H1 (cell line): ENCODE results near the gene C9orf50. TPM values are rescaled to one million over a fixed set of nuclear protein-coding genes. Genes with fewer than 3 reads are reported as not detected.

Source experiments
- CTCF ChIA-PET: fragments of 300-600 bp; sonication (Branson Sonifier 250); formaldehyde crosslinking; loops from one replicate; lab custom pipeline; 2021; ENCODE audit not compliant: partially characterized antibody; lab: Charles Lee
- POLR2A ChIA-PET: fragments of 300-600 bp; sonication (Branson Sonifier 250); formaldehyde crosslinking; loops from one replicate; lab custom pipeline; 2021; ENCODE audit warnings: inconsistent platforms; ENCODE audit not compliant: partially characterized antibody; lab: Charles Lee
- DNase-seq, 2 experiments: peaks; one replicate each; pipeline versions ENCODE4 v3.0.0 to v3.0.0-alpha.2; 2010 to 2022; ENCODE audit warnings: low spot score in 2 of 2, low read depth in 1 of 2, mixed read lengths in 1 of 2
- FAIRE-seq: peaks from 2 replicates; lab custom pipeline; 2011; peaks lifted over from hg19 to GRCh38; lab: Jason Lieb, UNC
- H2AFZ ChIP-seq: 2 replicates; pipeline ENCODE4 v1.8.1; 2012; ENCODE audit warnings: low read length, inconsistent platforms
- H2AK5ac ChIP-seq: 2 replicates; pipeline ENCODE4 v1.6.1; 2013; ENCODE audit warnings: low read depth, low read length
- H2BK120ac ChIP-seq: replicated peaks from 2 replicates; pipeline ENCODE3; 2013; ENCODE audit warnings: low read depth, low read length, inconsistent platforms
- H2BK12ac ChIP-seq: 2 replicates; pipeline ENCODE4 v1.6.1; 2013; ENCODE audit warnings: low read depth, low read length
- H2BK15ac ChIP-seq: 2 replicates; pipeline ENCODE4 v1.6.1; 2013; ENCODE audit warnings: low read length
- H2BK20ac ChIP-seq: 2 replicates; pipeline ENCODE4 v1.6.1; 2013; ENCODE audit warnings: low read length
- H2BK5ac ChIP-seq: 2 replicates; pipeline ENCODE4 v1.6.1; 2013; ENCODE audit warnings: low read depth, low read length
- H3K14ac ChIP-seq: 2 replicates; pipeline ENCODE4 v1.6.1; 2013; ENCODE audit warnings: inconsistent platforms; ENCODE audit not compliant: insufficient read length
- H3K18ac ChIP-seq: 2 replicates; pipeline ENCODE4 v1.6.1; 2013; ENCODE audit warnings: low read length; ENCODE audit errors: extremely low read depth
- H3K23ac ChIP-seq: 2 replicates; pipeline ENCODE4 v1.6.1; 2013; ENCODE audit warnings: inconsistent platforms; ENCODE audit not compliant: insufficient read length
- H3K23me2 ChIP-seq: 2 replicates; pipeline ENCODE4 v1.6.1; 2013; ENCODE audit warnings: low read depth, low read length
- H3K27ac ChIP-seq: 2 replicates; pipeline ENCODE4 v1.6.1; 2011; ENCODE audit warnings: low read depth, low read length, inconsistent platforms
- H3K27me3 ChIP-seq, 4 experiments: replicated peaks in 1 of 4; 1 replicate in 1 of 4; 2 replicates in 3 of 4; pipeline versions ENCODE4 v1.6.1 to v1.8.1; 2011 to 2013; ENCODE audit warnings: low read length in 3 of 4, mild to moderate bottlenecking in 3 of 4, inconsistent platforms in 2 of 4, mixed read lengths in 2 of 4, moderate library complexity in 1 of 4; ENCODE audit not compliant: control insufficient read depth in 3 of 4, insufficient read depth in 3 of 4; ENCODE audit errors: extremely low read depth in 1 of 4
- H3K36me3 ChIP-seq, 4 experiments: 2 replicates each; pipeline versions ENCODE4 v1.6.1 to v1.8.1; 2011 to 2013; ENCODE audit warnings: mild to moderate bottlenecking in 4 of 4, low read length in 3 of 4, moderate library complexity in 2 of 4, control low read depth in 1 of 4, inconsistent platforms in 1 of 4; ENCODE audit not compliant: insufficient read depth in 4 of 4, control insufficient read depth in 2 of 4
- H3K4ac ChIP-seq: replicated peaks from 2 replicates; pipeline ENCODE3; 2013; ENCODE audit warnings: low read length, low read depth, mixed read lengths, inconsistent platforms; ENCODE audit not compliant: insufficient read length
- H3K4me1 ChIP-seq, 4 experiments: replicated peaks in 1 of 4; 1 replicate in 1 of 4; 2 replicates in 3 of 4; pipeline versions ENCODE4 v1.6.1 to v1.8.1; 2011 to 2013; ENCODE audit warnings: low read length in 3 of 4, inconsistent platforms in 2 of 4, mixed read lengths in 1 of 4; ENCODE audit not compliant: insufficient read depth in 4 of 4, control insufficient read depth in 3 of 4
- H3K4me2 ChIP-seq, 2 experiments: 2 replicates each; pipeline versions ENCODE4 v1.6.1 to v1.8.1; 2011 to 2013; ENCODE audit warnings: low read depth in 2 of 2, low read length in 2 of 2, control low read depth in 1 of 2, inconsistent platforms in 1 of 2, mild to moderate bottlenecking in 1 of 2; ENCODE audit not compliant: insufficient read depth in 1 of 2
- H3K4me3 ChIP-seq, 4 experiments: fragments of 200-600, 300-600 bp in 1 of 4; sonication (generic), shearing (Covaris generic), sonication (Bioruptor Twin) in 1 of 4; 2 replicates each; pipeline versions ENCODE4 v1.5.1 to v1.8.1; 2011 to 2016; ENCODE audit warnings: low read length in 4 of 4, low read depth in 3 of 4, control low read depth in 2 of 4, inconsistent platforms in 2 of 4, mild to moderate bottlenecking in 2 of 4, mixed read lengths in 1 of 4, moderate library complexity in 1 of 4; ENCODE audit not compliant: insufficient read depth in 2 of 4; ENCODE audit errors: extremely low read depth in 1 of 4
- H3K56ac ChIP-seq: replicated peaks from 2 replicates; pipeline ENCODE3; 2013; ENCODE audit warnings: low read depth, mild to moderate bottlenecking, mixed read lengths, low read length, inconsistent platforms; ENCODE audit not compliant: insufficient read length
- H3K79me1 ChIP-seq: 2 replicates; pipeline ENCODE4 v1.6.1; 2013; ENCODE audit warnings: low read depth, low read length, control low read depth
- H3K79me2 ChIP-seq, 2 experiments: 2 replicates each; pipeline versions ENCODE4 v1.6.1 to v1.8.1; 2012 to 2013; ENCODE audit warnings: low read length in 2 of 2, mild to moderate bottlenecking in 2 of 2, inconsistent platforms in 1 of 2; ENCODE audit not compliant: insufficient read depth in 2 of 2, control insufficient read depth in 1 of 2
- H3K9ac ChIP-seq, 4 experiments: replicated peaks in 1 of 4; 1 replicate in 1 of 4; 2 replicates in 3 of 4; pipeline versions ENCODE4 v1.6.1 to v1.8.1; 2011 to 2013; ENCODE audit warnings: low read depth in 3 of 4, low read length in 3 of 4, control low read depth in 2 of 4, mild to moderate bottlenecking in 2 of 4, moderate library complexity in 2 of 4, inconsistent platforms in 1 of 4; ENCODE audit errors: extremely low read depth in 1 of 4
- H3K9me3 ChIP-seq, 2 experiments: 2 replicates each; pipeline versions ENCODE4 v1.6.1 to v1.8.1; 2012 to 2013; ENCODE audit warnings: mild to moderate bottlenecking in 2 of 2, moderate library complexity in 2 of 2, control low read depth in 1 of 2, inconsistent platforms in 1 of 2, low read depth in 1 of 2, low read length in 1 of 2, mixed read lengths in 1 of 2; ENCODE audit not compliant: insufficient read depth in 2 of 2
- H4K20me1 ChIP-seq, 2 experiments: replicated peaks in 1 of 2; 2 replicates each; pipeline versions ENCODE3 to v1.8.1; 2011 to 2013; ENCODE audit warnings: inconsistent platforms in 2 of 2, low read length in 2 of 2, mild to moderate bottlenecking in 1 of 2; ENCODE audit not compliant: insufficient read depth in 2 of 2, control insufficient read depth in 1 of 2
- H4K5ac ChIP-seq: 2 replicates; pipeline ENCODE4 v1.6.1; 2013; ENCODE audit warnings: low read length, low read depth, mixed read lengths, inconsistent platforms; ENCODE audit not compliant: insufficient read length
- H4K8ac ChIP-seq: 2 replicates; pipeline ENCODE4 v1.8.0; 2013; ENCODE audit warnings: mild to moderate bottlenecking, moderate library complexity, low read length, inconsistent platforms; ENCODE audit not compliant: insufficient read depth; ENCODE audit errors: extremely low read depth
- H4K91ac ChIP-seq: replicated peaks from 2 replicates; pipeline ENCODE3; 2013; ENCODE audit warnings: low read length, mixed read lengths, inconsistent platforms; ENCODE audit not compliant: insufficient read length
- ATF3 ChIP-seq: IDR thresholded peaks from 2 replicates; pipeline ENCODE4 v1.6.1; 2011; ENCODE audit warnings: low read depth, mild to moderate bottlenecking, low read length; ENCODE audit not compliant: insufficient read depth
- CHD1 ChIP-seq: IDR thresholded peaks from 2 replicates; pipeline ENCODE4 v1.6.1; 2012; ENCODE audit warnings: low read depth, low read length, improper control_type of control experiment
- CHD2 ChIP-seq: IDR thresholded peaks from 2 replicates; pipeline ENCODE4 v1.6.1; 2012; ENCODE audit warnings: low read length, improper control_type of control experiment
- EP300 ChIP-seq, 2 experiments: IDR thresholded peaks; 1 replicate in 1 of 2; 2 replicates in 1 of 2; pipeline ENCODE4 v1.6.1; 2011 to 2012; ENCODE audit warnings: low read depth in 2 of 2, low read length in 2 of 2, mild to moderate bottlenecking in 2 of 2, borderline replicate concordance in 1 of 2, inconsistent platforms in 1 of 2, moderate library complexity in 1 of 2
- GTF2F1 ChIP-seq: IDR thresholded peaks from 2 replicates; pipeline ENCODE4 v1.6.1; 2012; ENCODE audit warnings: low read depth, low read length, improper control_type of control experiment, borderline replicate concordance
- KDM4A ChIP-seq: IDR thresholded peaks from one replicate; pipeline ENCODE4 v1.7.1; 2012; ENCODE audit warnings: low read depth, mild to moderate bottlenecking, moderate library complexity, low read length, inconsistent platforms; ENCODE audit not compliant: severe bottlenecking
- RAD21 ChIP-seq, 2 experiments: IDR thresholded peaks in 1 of 2; conservative IDR thresholded peaks in 1 of 2; 2 replicates each; pipeline ENCODE4 v1.6.1; 2011; ENCODE audit warnings: low read depth in 2 of 2, low read length in 2 of 2, improper control_type of control experiment in 1 of 2, inconsistent platforms in 1 of 2, mild to moderate bottlenecking in 1 of 2, moderate library complexity in 1 of 2
- SUZ12 ChIP-seq: fragments of 200-600 bp; sonication (generic); IDR thresholded peaks from 2 replicates; pipeline ENCODE4 v1.6.1; 2012; ENCODE audit warnings: mild to moderate bottlenecking, inconsistent platforms, low read length, moderate library complexity, mixed read lengths
- TEAD4 ChIP-seq: IDR thresholded peaks from 2 replicates; pipeline ENCODE4 v1.6.1; 2012; ENCODE audit warnings: low read depth, low read length, inconsistent platforms, mixed read lengths
- ZNF274 ChIP-seq: IDR thresholded peaks from 2 replicates; pipeline ENCODE4 v1.7.0; 2012; ENCODE audit warnings: low read length, borderline replicate concordance; ENCODE audit errors: extremely low read depth
- WGBS, 2 experiments: shearing (Covaris generic) in 1 of 2; methylation state at CpG; one replicate each; pipeline versions ENCODE4 v1.1.6 to v1.1.7; 2013 to 2015; ENCODE audit warnings: low lambda C conversion rate in 2 of 2, mixed read lengths in 2 of 2, inconsistent platforms in 1 of 2, low coverage in 1 of 2, missing lambda C conversion rate in 1 of 2; ENCODE audit not compliant: insufficient replicate concordance in 2 of 2, insufficient coverage in 1 of 2, insufficient read length in 1 of 2; ENCODE audit errors: extremely low coverage in 1 of 2, missing lambda C conversion rate in 1 of 2; 5-methylcytosine and 5-hydroxymethylcytosine counted together
- polyA plus RNA-seq, 7 experiments: library from polyadenylated mRNA; depleted of rRNA in 3 of 7; stranded (reverse) in 5 of 7; unstranded in 2 of 7; fragments of >200 nt in 5 of 7; fragments of 200-250 nt in 2 of 7; gene quantifications; 1 replicate in 5 of 7; 2 replicates in 1 of 7; 4 replicates in 1 of 7; pipeline versions ENCODE4 v1.2.1 to v1.2.3, GENCODE V29; 2011 to 2013; ENCODE audit warnings: missing spikeins in 2 of 7, mixed read lengths in 2 of 7
- total RNA-seq: library from RNA; stranded (reverse); fragmentation: NEBNext Ultra II Directional; extraction: Animal tissue kit (Norgen Biotek cat#: 25700); gene quantifications from 2 replicates; pipeline ENCODE4 v1.2.1, GENCODE V29; 2021

Gene C9orf50
- total and polyA plus RNA-seq, 2 of the 8 experiments (the other 6 are each of a cell fraction or from before 2014, with no cell fraction given) = not detected

DNA sequence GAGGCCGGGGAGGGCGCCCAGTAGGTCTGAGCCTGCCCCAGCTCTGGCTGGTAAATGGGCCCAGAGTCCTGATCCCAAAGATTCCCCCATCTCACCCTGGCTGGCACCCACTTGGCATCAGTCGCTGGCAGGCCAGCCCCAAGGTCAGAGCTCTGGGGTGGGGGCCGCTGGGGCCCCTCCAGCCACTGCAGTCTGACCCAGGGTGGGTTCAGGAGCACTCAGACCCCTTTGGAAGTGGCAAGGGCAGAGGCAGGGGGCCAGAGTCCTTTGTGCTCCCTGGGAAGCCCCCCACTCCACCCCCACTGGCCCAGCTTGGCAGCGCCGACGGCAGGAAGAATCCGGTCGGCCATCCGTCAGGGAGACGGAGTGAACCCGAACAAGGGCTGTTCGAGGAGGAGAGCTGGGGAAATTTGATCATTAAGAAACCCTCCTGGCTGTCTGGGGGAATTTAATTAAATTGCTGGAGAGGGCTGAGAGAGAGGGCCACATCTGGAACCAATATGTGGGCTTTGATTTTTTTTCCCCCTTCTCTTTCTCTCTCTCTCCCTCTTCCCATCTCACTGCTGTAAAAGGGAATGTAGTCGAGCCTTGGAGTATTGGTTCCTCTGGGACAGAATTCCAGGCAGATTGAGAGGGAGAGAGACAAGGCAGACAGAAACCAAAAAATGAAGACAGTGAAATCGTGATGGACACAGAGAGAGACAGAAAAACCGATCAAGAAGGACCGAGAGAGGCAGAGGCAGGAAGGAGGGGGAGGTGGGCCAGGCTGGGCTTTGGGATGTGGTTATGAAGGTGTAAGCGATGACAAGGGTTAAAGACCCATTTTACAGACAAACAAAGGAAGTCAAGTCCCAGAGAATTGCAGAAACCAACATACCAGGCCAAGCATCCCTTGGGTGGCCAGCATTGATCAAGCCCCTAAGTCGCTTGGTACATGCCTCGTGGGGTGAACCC is 29.1 kb upstream of the C9orf50 start:
- Histone ChIP-seq H3K79me2 (no peaks in the 10 kb centered on the region), H3K4ac (no peak overlapping the region), H2BK20ac (no peak overlapping the region), H3K27me3 (no peaks in the 10 kb centered on the region), H3K36me3 (no peaks in the 10 kb centered on the region), H3K4me1 (no peaks in the 10 kb centered on the region), H4K8ac (no peak overlapping the region; the same call in 1 of the 2 replicates), H3K27ac (no peak overlapping the region), H3K4me2 (no peak overlapping the region), H2BK12ac (no peak overlapping the region), H3K79me1 (no peaks in the 10 kb centered on the region), H3K4me3 (no peak overlapping the region), H2AFZ (no peak overlapping the region), H3K9ac (no peak overlapping the region), H3K23ac (no peak overlapping the region), H4K91ac (no peak overlapping the region), H3K14ac (no peak overlapping the region), H3K9me3 (no peaks in the 10 kb centered on the region), H3K23me2 (peaks cover 6% of the 10 kb centered on the region; the same call in 1 of the 2 replicates), H4K20me1 (peaks cover 0 to 6% of the 10 kb centered on the region in 2 experiments), H3K18ac (no peak overlapping the region), H2BK120ac (no peak overlapping the region), H3K56ac (no peak overlapping the region), H2BK5ac (no peak overlapping the region), H4K5ac (no peak overlapping the region), H2BK15ac (no peak overlapping the region), H2AK5ac (no peak overlapping the region)
- ChIA-PET POLR2A (interaction anchor here (1.2 kb wide), 1 partner anchor 17 kb away, joined by 3 read pairs; no protein-coding TSS in a partner anchor), CTCF (interaction anchor here (0.8 to 1.4 kb wide), 2 partner anchors 32 to 71 kb away, joined by 3 to 4 read pairs; no protein-coding TSS in a partner anchor)
- DNase-seq = no peak
- FAIRE-seq = no peak
- 93% methylated on average over 20 of the region's 20 CpGs; no CpG with 5 or more reads in 1 of the 2 experiments for WGBS, 2 experiments
- TF ChIP-seq CHD2 (no peak), RAD21 (IDR thresholded peaks at IDR 0.05 in 1 of 2, conservative IDR thresholded peaks at IDR 0.05 in 1 of 2; ENCODE audit: low read depth in 2 of 2, low read length in 2 of 2) (no peak), SUZ12 (no peak), CHD1 (no peak), ATF3 (no peak), TEAD4 (no peak), ZNF274 (no peak), GTF2F1 (no peak), EP300 (IDR thresholded peaks at IDR 0.05; ENCODE audit: borderline replicate concordance in 1 of 2, low read depth in 2 of 2, low read length in 2 of 2) (no peak), KDM4A (no peak)
